Heart left ventricle (tissue), 13 donors: ENCODE measurements around the gene COPG2.

Experiments
- POLR2A ChIP-seq, 2 donors: fragments of 450-650 bp; IDR thresholded peaks; one replicate each; pipeline ENCODE4 v1.6.1; 2017; ENCODE audit warnings: antibody characterized with exemption in 2 of 2, mild to moderate bottlenecking in 2 of 2, moderate library complexity in 2 of 2
- TF ChIP-seq, protein P1 (sequence below), 12 donors: fragments of 200-600 bp; sonication (generic) in 4 of 12; IDR thresholded peaks; one replicate each; pipeline versions ENCODE4 v1.5.0 to v1.8.0; 2018 to 2022; ENCODE audit warnings: antibody characterized with exemption in 12 of 12, mild to moderate bottlenecking in 5 of 12
- donor health status: ischemic (EF 13 %, LVEDD 7.1; RV severe dilation, severe dysfunction).
- donor health status: DM: no; HTN: yes; CAD: no.
- donor health status: DM: no; HTN: no; CAD: no.
- donor health status: ischemic (EF 25% LVEDD 6.9; RV normal size, moderate dysfunction).
- donor health status: ischemic (EF 25% LVEDD 5.7; RV mildly dilated, moderate dysfunction).
- donor health status: ischemic (EF 35%, LVEDD 5.7; RV mildly dilated, moderate dysfunction).
- donor health status: nonischemic (EF 11% LVEDD 7.7; RV severe dilation, severe dysfunction).
- donor health status: DM: yes; HTN: yes; CAD: no.
- donor health status: PGD.
- donor health status: ischemic (EF 29% LVEDD 5.4; RV normal size, mild dysfunction).
- donor health status: nonischemic (EF 23%, LVEDD 6.1; RV moderate dilation, normal function).

- TF ChIP-seq, protein P1, sequence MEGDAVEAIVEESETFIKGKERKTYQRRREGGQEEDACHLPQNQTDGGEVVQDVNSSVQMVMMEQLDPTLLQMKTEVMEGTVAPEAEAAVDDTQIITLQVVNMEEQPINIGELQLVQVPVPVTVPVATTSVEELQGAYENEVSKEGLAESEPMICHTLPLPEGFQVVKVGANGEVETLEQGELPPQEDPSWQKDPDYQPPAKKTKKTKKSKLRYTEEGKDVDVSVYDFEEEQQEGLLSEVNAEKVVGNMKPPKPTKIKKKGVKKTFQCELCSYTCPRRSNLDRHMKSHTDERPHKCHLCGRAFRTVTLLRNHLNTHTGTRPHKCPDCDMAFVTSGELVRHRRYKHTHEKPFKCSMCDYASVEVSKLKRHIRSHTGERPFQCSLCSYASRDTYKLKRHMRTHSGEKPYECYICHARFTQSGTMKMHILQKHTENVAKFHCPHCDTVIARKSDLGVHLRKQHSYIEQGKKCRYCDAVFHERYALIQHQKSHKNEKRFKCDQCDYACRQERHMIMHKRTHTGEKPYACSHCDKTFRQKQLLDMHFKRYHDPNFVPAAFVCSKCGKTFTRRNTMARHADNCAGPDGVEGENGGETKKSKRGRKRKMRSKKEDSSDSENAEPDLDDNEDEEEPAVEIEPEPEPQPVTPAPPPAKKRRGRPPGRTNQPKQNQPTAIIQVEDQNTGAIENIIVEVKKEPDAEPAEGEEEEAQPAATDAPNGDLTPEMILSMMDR (IDR thresholded peaks at IDR 0.05), result no peak
- TF ChIP-seq POLR2A (IDR thresholded peaks at IDR 0.05), result no peak
These were observed 175.2 kb downstream of the COPG2 start for GRCh38 chr7:130493275-130493873.
